A549 (cell line): ENCODE measurements around the gene MYADML2. TPM values are rescaled to one million over a fixed set of nuclear protein-coding genes. Genes with fewer than 3 reads are reported as not detected.
A peak's percentile ranks its signal among the peaks of the same experiment; 100 is the strongest.

Experiments
- ATAC-seq, 2 experiments: fragments of 200-7000 bp in 1 of 2; fragments of >200 bp in 1 of 2; cut with Nextera tagmentation in 1 of 2; cut with Tn5 transposase in 1 of 2; 3 replicates each; pipeline versions ENCODE4 v1.8.0 to v1.9.1; 2018 to 2020; ENCODE audit warnings: mild to moderate bottlenecking in 1 of 2, moderate library complexity in 1 of 2
- CTCF ChIA-PET: fragments of 300-600 bp; sonication (Branson Sonifier 250); formaldehyde crosslinking; extraction: SDS; loops from one replicate; lab custom pipeline; 2021; ENCODE audit warnings: antibody characterized with exemption, inconsistent platforms; lab: Yijun Ruan, JAX
- POLR2A ChIA-PET: fragments of 350-600 bp; formaldehyde crosslinking; extraction: SDS; loops from one replicate; lab custom pipeline; 2021; ENCODE audit warnings: antibody characterized with exemption, inconsistent platforms; lab: Yijun Ruan, JAX
- DNase-seq, 2 experiments: peaks; one replicate each; pipeline versions ENCODE4 v3.0.0 to v3.0.0-alpha.2; 2011 to 2016; ENCODE audit warnings: low read depth in 1 of 2, low spot score in 1 of 2
- FAIRE-seq: peaks from 2 replicates; lab custom pipeline; 2011; peaks lifted over from hg19 to GRCh38; lab: Jason Lieb, UNC
- H3K27ac ChIP-seq, 2 experiments: fragments of >200 bp; sonication (Bioruptor Twin); formaldehyde crosslinking; 3 replicates each; pipeline ENCODE4 v1.5.1; 2016 to 2017
- H3K4me1 ChIP-seq: fragments of >200 bp; sonication (Bioruptor Twin); formaldehyde crosslinking; 3 replicates; pipeline ENCODE4 v1.6.1; 2016
- H3K4me2 ChIP-seq: fragments of >200 bp; sonication (Bioruptor Twin); formaldehyde crosslinking; 3 replicates; pipeline ENCODE4 v1.6.1; 2016
- H3K4me3 ChIP-seq: fragments of >200 bp; sonication (Bioruptor Twin); formaldehyde crosslinking; 3 replicates; pipeline ENCODE4 v1.5.1; 2016
- H3K9me3 ChIP-seq: fragments of >200 bp; sonication (Bioruptor Twin); formaldehyde crosslinking; 3 replicates; pipeline ENCODE4 v1.6.1; 2016
- ATOH8 ChIP-seq: fragments of 250-450 bp; sonication (Bioruptor Pico); IDR thresholded peaks from 2 replicates; pipeline ENCODE4 v1.5.0; 2020; ENCODE audit warnings: low read depth, mild to moderate bottlenecking, moderate library complexity
- CHD2 ChIP-seq: fragments of 150-350 bp; IDR thresholded peaks from 2 replicates; pipeline ENCODE4 v1.6.1; 2014; ENCODE audit warnings: low read length; ENCODE audit not compliant: partially characterized antibody
- EHF ChIP-seq: fragments of 250-450 bp; sonication (Bioruptor Pico); IDR thresholded peaks from 2 replicates; pipeline ENCODE4 v1.5.0; 2020; ENCODE audit warnings: mild to moderate bottlenecking
- FOSB ChIP-seq: fragments of 250-450 bp; sonication (Bioruptor Pico); IDR thresholded peaks from 2 replicates; pipeline ENCODE4 v1.5.0; 2020; ENCODE audit warnings: mild to moderate bottlenecking, moderate library complexity
- JUN ChIP-seq, 2 experiments: fragments of >200 bp; sonication (Bioruptor Twin); formaldehyde crosslinking; IDR thresholded peaks; 2 replicates in 1 of 2; 3 replicates in 1 of 2; pipeline ENCODE4 v1.6.1; 2016 to 2017
- MAX ChIP-seq: IDR thresholded peaks from 2 replicates; pipeline ENCODE4 v1.6.1; 2012
- MAZ ChIP-seq: fragments of 150-350 bp; IDR thresholded peaks from 2 replicates; pipeline ENCODE4 v1.6.1; 2014; ENCODE audit warnings: antibody characterized with exemption, low read depth, low read length, borderline replicate concordance
- NFE2L2 ChIP-seq: fragments of 150-350 bp; conservative IDR thresholded peaks from 2 replicates; pipeline ENCODE4 v1.6.1; 2014; ENCODE audit warnings: low read length
- PHF8 ChIP-seq: fragments of 200-600 bp; sonication (generic); IDR thresholded peaks from 2 replicates; pipeline ENCODE4 v1.6.1; 2016; ENCODE audit warnings: low read depth, mild to moderate bottlenecking, antibody characterized with exemption, moderate library complexity, borderline replicate concordance
- POLR2A ChIP-seq: IDR thresholded peaks from 2 replicates; pipeline ENCODE4 v1.6.1; 2012; ENCODE audit warnings: mild to moderate bottlenecking, low read length
- POLR2AphosphoS2 ChIP-seq: conservative IDR thresholded peaks from 2 replicates; pipeline ENCODE4 v1.6.1; 2012; ENCODE audit warnings: low read length, improper control_type of control experiment, inconsistent platforms
- RCOR1 ChIP-seq: fragments of 150-350 bp; IDR thresholded peaks from 2 replicates; pipeline ENCODE4 v1.6.1; 2014; ENCODE audit warnings: antibody characterized with exemption, low read length, low read depth
- RNF2 ChIP-seq: fragments of 200-600 bp; sonication (generic); IDR thresholded peaks from 2 replicates; pipeline ENCODE4 v1.6.1; 2016; ENCODE audit warnings: low read depth, mild to moderate bottlenecking, antibody characterized with exemption, moderate library complexity, borderline replicate concordance
- TP53 ChIP-seq: fragments of 250-450 bp; sonication (Bioruptor Pico); IDR thresholded peaks from 2 replicates; pipeline ENCODE4 v1.5.0; 2021; ENCODE audit warnings: mild to moderate bottlenecking, moderate library complexity
- ZFP36 ChIP-seq: fragments of 450-650 bp; IDR thresholded peaks from 2 replicates; pipeline ENCODE4 v1.6.1; 2014; ENCODE audit warnings: borderline replicate concordance; ENCODE audit not compliant: partially characterized antibody
- WGBS: methylation state at CpG from one replicate; pipeline ENCODE4 v1.1.6; 2017; ENCODE audit errors: missing lambda C conversion rate; 5-methylcytosine and 5-hydroxymethylcytosine counted together
- polyA plus RNA-seq, 4 experiments: library from polyadenylated mRNA; depleted of rRNA in 3 of 4; stranded (reverse); fragments of >200 nt; fragmentation: RNase III in 1 of 4; extraction: RNeasy Plus Mini Kit Qiagen cat#74134 plus additional on column Dnase treatment in 1 of 4; gene quantifications; 2 replicates in 3 of 4; 3 replicates in 1 of 4; pipeline ENCODE4 v1.2.3, GENCODE V29; 2011 to 2017
- TF ChIP-seq, protein P1 (sequence below): fragments of 450-650 bp; IDR thresholded peaks from 2 replicates; pipeline ENCODE4 v1.6.1; 2014; ENCODE audit warnings: antibody characterized with exemption
- TF ChIP-seq, protein P2 (sequence below): IDR thresholded peaks from 2 replicates; pipeline ENCODE4 v1.6.1; 2012; ENCODE audit warnings: low read depth, borderline replicate concordance
- TF ChIP-seq, protein P3 (sequence below): IDR thresholded peaks from 2 replicates; pipeline ENCODE4 v1.6.1; 2012

MYADML2 gene
- polyA plus RNA-seq, 2 of the 4 experiments (the other 2 are of a cell fraction), result not detected

DNA sequence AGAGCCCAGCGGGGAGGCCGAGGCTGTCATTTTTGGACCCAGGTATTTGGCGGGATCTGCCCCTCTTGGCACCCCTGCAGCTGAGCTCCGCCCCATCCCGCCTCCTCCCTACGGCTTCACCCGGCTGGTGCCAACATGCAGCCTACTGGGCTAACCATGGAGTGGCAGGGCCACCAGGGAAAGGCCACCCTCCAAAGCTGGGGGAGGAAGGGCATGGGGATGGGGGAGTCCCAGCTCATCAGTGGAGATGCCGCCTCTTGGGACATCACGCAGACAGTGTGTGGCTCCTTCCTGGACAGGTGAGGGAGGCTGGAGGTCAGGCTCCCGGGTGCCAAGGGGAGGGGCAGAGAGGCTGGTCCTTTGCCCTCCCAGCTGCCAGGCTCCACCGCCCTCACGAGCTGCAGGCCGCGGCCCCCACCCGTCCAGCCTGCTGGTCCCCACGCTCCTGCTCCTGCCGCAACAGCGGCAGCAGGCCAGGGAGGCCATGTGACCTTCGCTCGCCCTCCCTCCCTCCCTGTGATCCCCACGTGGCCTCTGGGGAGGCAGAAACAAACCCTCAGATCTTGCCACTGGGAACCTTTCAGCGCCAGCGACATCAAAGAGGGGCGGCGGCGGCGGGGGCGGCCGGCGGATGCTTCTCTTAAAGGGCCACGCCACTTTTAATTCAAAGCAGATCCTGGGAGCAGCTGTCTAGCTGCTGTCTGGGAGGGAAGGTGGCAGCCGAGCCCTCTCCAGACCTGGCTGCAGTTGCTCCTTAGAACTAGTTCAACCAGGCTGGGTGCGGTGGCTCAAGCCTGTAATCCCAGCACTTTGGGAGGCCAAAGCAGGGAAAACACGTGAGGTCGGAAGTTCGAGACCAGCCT lies 20.7 kb upstream of the MYADML2 start:
- Histone ChIP-seq H3K4me1 (peaks cover 19% of the 10 kb centered on the region), H3K27ac (peak overlapping the region; percentile 65 to 85), H3K9me3 (peaks cover 14% of the 10 kb centered on the region), H3K4me2 (peak overlapping the region; percentile 72), H3K4me3 (0 out of 3 replicates have a peak overlapping the region, but pooled peaks have one; percentile 16)
- ATAC-seq, result peak; percentile 52
- DNase-seq, result peak; percentile 67 to 78
- WGBS, result 48% methylated on average over 27 of the region's 36 CpGs
- peak; percentile 76 for TF ChIP-seq MAX
- TF ChIP-seq, protein P1, sequence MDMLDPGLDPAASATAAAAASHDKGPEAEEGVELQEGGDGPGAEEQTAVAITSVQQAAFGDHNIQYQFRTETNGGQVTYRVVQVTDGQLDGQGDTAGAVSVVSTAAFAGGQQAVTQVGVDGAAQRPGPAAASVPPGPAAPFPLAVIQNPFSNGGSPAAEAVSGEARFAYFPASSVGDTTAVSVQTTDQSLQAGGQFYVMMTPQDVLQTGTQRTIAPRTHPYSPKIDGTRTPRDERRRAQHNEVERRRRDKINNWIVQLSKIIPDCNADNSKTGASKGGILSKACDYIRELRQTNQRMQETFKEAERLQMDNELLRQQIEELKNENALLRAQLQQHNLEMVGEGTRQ, result peak; percentile 86
- TF ChIP-seq, protein P2, sequence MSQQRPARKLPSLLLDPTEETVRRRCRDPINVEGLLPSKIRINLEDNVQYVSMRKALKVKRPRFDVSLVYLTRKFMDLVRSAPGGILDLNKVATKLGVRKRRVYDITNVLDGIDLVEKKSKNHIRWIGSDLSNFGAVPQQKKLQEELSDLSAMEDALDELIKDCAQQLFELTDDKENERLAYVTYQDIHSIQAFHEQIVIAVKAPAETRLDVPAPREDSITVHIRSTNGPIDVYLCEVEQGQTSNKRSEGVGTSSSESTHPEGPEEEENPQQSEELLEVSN, result peak; percentile 44; the same call in 1 of the 2 replicates
- TF ChIP-seq PHF8, result no peak
- CTCF ChIA-PET, result interaction anchor here (0.7 to 10.9 kb wide), 9 partner anchors 8 to 98 kb away, joined by 3 to 794 read pairs (median 4); partner anchors contain the start of genes CENPX, DCXR, LRRC45 and MAFG
- POLR2A ChIA-PET, result interaction anchor here (1.5 kb wide), 1 partner anchor 9 kb away, joined by 3 read pairs; the partner anchor contains the start of gene ASPSCR1
- FAIRE-seq, result no peak

- TF ChIP-seq EHF (CRISPR knock-in tag) (no peak), POLR2A (no peak), MAX (no peak), JUN (IDR thresholded peaks at IDR 0.05) (no peak), ZFP36 (no peak), FOSB (CRISPR knock-in tag) (no peak), CHD2 (no peak)
- TF ChIP-seq, protein P3, sequence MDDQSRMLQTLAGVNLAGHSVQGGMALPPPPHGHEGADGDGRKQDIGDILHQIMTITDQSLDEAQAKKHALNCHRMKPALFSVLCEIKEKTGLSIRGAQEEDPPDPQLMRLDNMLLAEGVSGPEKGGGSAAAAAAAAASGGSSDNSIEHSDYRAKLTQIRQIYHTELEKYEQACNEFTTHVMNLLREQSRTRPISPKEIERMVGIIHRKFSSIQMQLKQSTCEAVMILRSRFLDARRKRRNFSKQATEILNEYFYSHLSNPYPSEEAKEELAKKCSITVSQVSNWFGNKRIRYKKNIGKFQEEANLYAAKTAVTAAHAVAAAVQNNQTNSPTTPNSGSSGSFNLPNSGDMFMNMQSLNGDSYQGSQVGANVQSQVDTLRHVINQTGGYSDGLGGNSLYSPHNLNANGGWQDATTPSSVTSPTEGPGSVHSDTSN, result no peak
- TF ChIP-seq, all 56 proteins: peak for 0
- H3K4me3 ChIP-seq, result no peak overlapping the region
- 77% methylated on average over 3 of the region's 5 CpGs for WGBS
- FAIRE-seq (no peak), ATAC-seq (peak in 1 of 2 experiments; percentile 2; a peak in 1 of 6 replicates), DNase-seq (no peak)
- ChIA-PET POLR2A (interaction anchor here (1.5 kb wide), 1 partner anchor 10 kb away, joined by 3 read pairs; the partner anchor contains the start of gene ASPSCR1), CTCF (interaction anchor here (1.0 to 10.9 kb wide), 7 partner anchors 7 to 98 kb away, joined by 3 to 794 read pairs (median 6); partner anchors contain the start of genes CENPX, DCXR, LRRC45 and MAFG)
- H3K27ac ChIP-seq, result peak overlapping the region; percentile 65 to 85; a peak in 5 of 6 replicates
- peak overlapping the region; percentile 72; the same call in 1 of the 3 replicates for H3K4me2 ChIP-seq
- H3K4me1 ChIP-seq, result peaks cover 19% of the 10 kb centered on the region
- H3K9me3 ChIP-seq, result peaks cover 9% of the 10 kb centered on the region; the same call in 2 of the 3 replicates
Observed at GRCh38 chr17:81967244-81967532, 20.2 kb upstream of the MYADML2 start.

- peak overlapping the region in 1 of 2 experiments; percentile 85; a peak in 1 of 6 replicates for H3K27ac ChIP-seq
- ATAC-seq (peak; percentile 3 to 6; a peak in 3 of 6 replicates), DNase-seq (no peak), FAIRE-seq (no peak)
- H3K4me1 ChIP-seq, result peaks cover 19% of the 10 kb centered on the region
- H3K4me3 ChIP-seq, result no peak overlapping the region
- WGBS, result 89% methylated on average over 36 of the region's 41 CpGs
- no peak overlapping the region for H3K4me2 ChIP-seq
- no peak for TF ChIP-seq ZFP36
- no peak for TF ChIP-seq RCOR1
- no peak for TF ChIP-seq RNF2
- no peak for TF ChIP-seq MAZ
- no peak for TF ChIP-seq NFE2L2
- TF ChIP-seq TP53 (CRISPR knock-in tag), result no peak
- no peak for TF ChIP-seq ATOH8 (CRISPR knock-in tag)
- TF ChIP-seq POLR2AphosphoS2, result no peak
- 0 out of 3 replicates have a peak, but pooled peaks cover 5% of the 10 kb centered on the region for H3K9me3 ChIP-seq
- CTCF ChIA-PET, result interaction anchor here (1.0 to 10.9 kb wide), 8 partner anchors 7 to 186 kb away, joined by 3 to 794 read pairs (median 5); partner anchors contain the start of genes CENPX, DCXR, LRRC45 and MAFG
- POLR2A ChIA-PET, result interaction anchor here (1.5 kb wide), 1 partner anchor 10 kb away, joined by 3 read pairs; the partner anchor contains the start of gene ASPSCR1
Observed at GRCh38 chr17:81966343-81967243, 19.6 kb upstream of the MYADML2 start.
